ENCODE measurements around the gene PRKCE. TPM values are rescaled to one million over a fixed set of nuclear protein-coding genes. Genes with fewer than 3 reads are reported as not detected.
A peak's percentile ranks its signal among the peaks of the same experiment; 100 is the strongest.

The PRKCE gene
- total and polyA plus RNA-seq, 4 experiments from 2014 or later = 1.8 to 21.7 (median 11.0) TPM

DNA sequence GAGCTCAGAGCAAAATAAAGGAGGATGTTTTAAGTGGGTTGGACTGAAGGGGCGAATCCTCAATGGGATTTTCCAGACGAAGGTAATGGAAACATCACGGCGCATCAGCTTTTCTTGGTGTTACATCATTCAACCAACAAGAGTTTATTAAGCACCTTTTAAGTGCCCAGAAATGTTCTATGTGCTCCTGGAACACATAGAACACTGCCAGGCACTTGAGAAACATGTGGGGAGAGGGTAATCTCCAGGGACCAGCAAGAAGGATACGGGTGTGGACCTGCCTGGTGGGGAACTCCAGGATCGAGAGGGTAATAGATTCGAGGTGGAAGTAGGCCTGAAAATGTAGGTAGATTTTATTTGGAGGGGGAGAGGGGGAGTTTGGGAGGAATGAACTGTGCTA is 168.6 kb downstream of the PRKCE start:
- Histone ChIP-seq H3K9me3 (ENCODE audit: control insufficient read depth in 1 of 2, low read length in 2 of 2) (no peaks in the 10 kb centered on the region), H3K4me3 (ENCODE audit: low read length in 2 of 2) (no peak overlapping the region), H3K27me3 (ENCODE audit: insufficient read depth, low read length) (no peaks in the 10 kb centered on the region), H3K36me3 (ENCODE audit: insufficient read depth, low read length) (no peaks in the 10 kb centered on the region), H3K27ac (ENCODE audit: low read depth, low read length) (no peak overlapping the region), H3K4me1 (ENCODE audit: insufficient read depth, low read length) (no peaks in the 10 kb centered on the region)
- no peak overlapping the region for H3K27ac Mint-ChIP-seq
- H3K4me3 Mint-ChIP-seq = no peak overlapping the region
- no peaks in the 10 kb centered on the region for H3K36me3 Mint-ChIP-seq
- H3K27me3 Mint-ChIP-seq = no peaks in the 10 kb centered on the region
- peaks cover 5 to 15% (median 10%) of the 10 kb centered on the region in 4 donors for H3K4me1 Mint-ChIP-seq
- intact Hi-C loops (cut with micrococcal nuclease) = no loop called here
- no peak for DNase-seq
- H3K9me3 Mint-ChIP-seq = no peaks in the 10 kb centered on the region
- POLR2A ChIA-PET (ENCODE audit: partially characterized antibody) = no interaction called here
- CTCF ChIA-PET (ENCODE audit: partially characterized antibody) = no interaction called here

GRCh38 chr2:45821558-45822271 is 170.2 kb downstream of the PRKCE start:
- no peak overlapping the region for H3K27ac ChIP-seq (ENCODE audit: low read depth, low read length)
- intact Hi-C loops (cut with micrococcal nuclease) = no loop called here
- Mint-ChIP-seq H3K4me3 (no peak overlapping the region), H3K27ac (no peak overlapping the region), H3K9me3 (peaks cover 0 to 2% (median 0%) of the 10 kb centered on the region in 8 donors), H3K4me1 (peaks cover 7 to 18% (median 10%) of the 10 kb centered on the region in 4 donors), H3K36me3 (no peaks in the 10 kb centered on the region), H3K27me3 (no peaks in the 10 kb centered on the region)
- ChIA-PET CTCF (ENCODE audit: partially characterized antibody) (no interaction called here), POLR2A (ENCODE audit: partially characterized antibody) (no interaction called here)
- DNase-seq = no peak
- H3K9me3 ChIP-seq (ENCODE audit: control insufficient read depth in 1 of 2, low read length in 2 of 2) = no peaks in the 10 kb centered on the region
- H3K27me3 ChIP-seq (ENCODE audit: insufficient read depth, low read length) = no peaks in the 10 kb centered on the region
- H3K4me3 ChIP-seq (ENCODE audit: low read length in 2 of 2) = no peak overlapping the region
- H3K4me1 ChIP-seq (ENCODE audit: insufficient read depth, low read length) = no peaks in the 10 kb centered on the region
- H3K36me3 ChIP-seq (ENCODE audit: insufficient read depth, low read length) = no peaks in the 10 kb centered on the region

GRCh38 chr2:45822272-45822630 is 170.8 kb downstream of the PRKCE start:
- no peak overlapping the region for H3K4me3 ChIP-seq (ENCODE audit: low read length in 2 of 2)
- Mint-ChIP-seq H3K4me1 (peaks cover 12 to 18% (median 12%) of the 10 kb centered on the region in 4 donors), H3K36me3 (no peaks in the 10 kb centered on the region), H3K27ac (no peak overlapping the region), H3K4me3 (no peak overlapping the region), H3K9me3 (peaks cover 0 to 7% (median 0%) of the 10 kb centered on the region in 8 donors), H3K27me3 (peaks cover 0 to 1% of the 10 kb centered on the region in 2 donors)
- H3K4me1 ChIP-seq (ENCODE audit: insufficient read depth, low read length) = no peaks in the 10 kb centered on the region
- POLR2A ChIA-PET (ENCODE audit: partially characterized antibody) = no interaction called here
- intact Hi-C loops (cut with micrococcal nuclease) = no loop called here
- H3K27me3 ChIP-seq (ENCODE audit: insufficient read depth, low read length) = no peaks in the 10 kb centered on the region
- CTCF ChIA-PET (ENCODE audit: partially characterized antibody) = no interaction called here
- no peak overlapping the region for H3K27ac ChIP-seq (ENCODE audit: low read depth, low read length)
- H3K9me3 ChIP-seq (ENCODE audit: control insufficient read depth in 1 of 2, low read length in 2 of 2) = no peaks in the 10 kb centered on the region
- no peak for DNase-seq
- H3K36me3 ChIP-seq (ENCODE audit: insufficient read depth, low read length) = no peaks in the 10 kb centered on the region

DNA sequence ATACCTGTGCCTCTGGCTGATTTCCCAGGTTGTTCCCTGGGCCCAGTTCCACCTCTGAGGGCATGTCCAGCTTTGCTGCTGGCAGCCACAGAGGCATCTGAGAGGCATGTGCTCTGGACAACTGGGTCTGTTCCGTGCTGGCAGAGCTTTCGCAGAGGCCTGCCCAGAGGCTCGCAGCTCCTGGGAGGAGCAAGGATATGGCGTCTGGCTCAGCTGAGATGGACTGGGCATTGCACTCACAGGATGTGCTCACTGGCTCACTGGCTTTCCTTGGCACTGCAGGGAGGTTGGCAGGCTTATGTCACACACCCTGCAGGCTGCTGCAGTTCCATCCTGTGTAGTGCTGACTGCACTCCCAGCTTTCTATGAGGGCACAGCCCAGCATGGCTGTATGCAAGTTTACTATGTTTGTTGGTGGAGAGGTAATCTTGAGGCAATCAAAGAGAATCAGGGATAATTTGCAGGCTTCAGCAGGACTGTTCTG is 172.3 kb downstream of the PRKCE start:
- ChIA-PET CTCF (ENCODE audit: partially characterized antibody) (no interaction called here), POLR2A (ENCODE audit: partially characterized antibody) (no interaction called here)
- peaks cover 0 to 1% of the 10 kb centered on the region in 2 donors for H3K27me3 Mint-ChIP-seq
- no peak overlapping the region for H3K4me3 Mint-ChIP-seq
- no peaks in the 10 kb centered on the region for H3K36me3 Mint-ChIP-seq
- no peaks in the 10 kb centered on the region for H3K9me3 ChIP-seq (ENCODE audit: control insufficient read depth in 1 of 2, low read length in 2 of 2)
- no peak overlapping the region for H3K27ac Mint-ChIP-seq
- no peaks in the 10 kb centered on the region for H3K36me3 ChIP-seq (ENCODE audit: insufficient read depth, low read length)
- H3K4me3 ChIP-seq (ENCODE audit: low read length in 2 of 2) = no peak overlapping the region
- peaks cover 0 to 8% (median under 1%) of the 10 kb centered on the region in 8 donors for H3K9me3 Mint-ChIP-seq
- no peaks in the 10 kb centered on the region for H3K4me1 ChIP-seq (ENCODE audit: insufficient read depth, low read length)
- no peak overlapping the region for H3K27ac ChIP-seq (ENCODE audit: low read depth, low read length)
- H3K4me1 Mint-ChIP-seq = peaks cover 12 to 18% (median 13%) of the 10 kb centered on the region in 4 donors
- no peak for DNase-seq
- H3K27me3 ChIP-seq (ENCODE audit: insufficient read depth, low read length) = no peaks in the 10 kb centered on the region
- intact Hi-C loops (cut with micrococcal nuclease) = no loop called here

DNA sequence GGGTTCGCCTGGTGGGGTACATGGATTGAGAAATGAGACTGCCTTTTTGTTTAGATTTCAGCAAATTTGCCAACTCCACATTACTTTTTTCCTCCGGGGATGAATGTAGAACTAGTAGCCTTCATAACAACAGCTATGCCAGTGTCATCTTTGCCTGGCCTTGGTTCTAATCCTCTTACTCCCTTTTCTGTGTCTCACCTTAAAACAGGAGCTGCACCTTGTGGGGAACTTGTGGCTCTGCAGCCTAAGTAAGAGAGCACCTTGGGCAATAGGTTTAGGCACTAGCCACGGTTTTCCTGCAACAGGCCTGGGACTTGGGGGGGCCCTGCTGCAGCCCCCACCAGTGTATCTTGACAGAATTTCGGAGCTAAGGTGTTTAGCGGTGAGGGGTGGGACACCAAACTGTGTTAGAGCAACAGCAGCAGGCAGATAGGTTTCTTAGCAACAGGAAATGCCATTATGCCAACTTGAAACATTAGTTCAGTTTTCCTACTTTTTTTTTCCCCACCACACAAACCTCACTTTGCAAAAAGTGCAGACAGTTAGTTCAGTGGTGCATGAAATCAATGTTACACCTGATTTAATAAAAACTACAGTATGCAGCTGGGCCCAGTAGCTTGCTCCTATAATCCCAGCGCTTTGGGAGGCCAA is 173.7 kb downstream of the PRKCE start:
- H3K27me3 Mint-ChIP-seq = peaks cover 0 to 1% of the 10 kb centered on the region in 2 donors
- intact Hi-C loops (cut with micrococcal nuclease) = no loop called here
- Histone ChIP-seq H3K27ac (ENCODE audit: low read depth, low read length) (no peak overlapping the region), H3K4me3 (ENCODE audit: low read length in 2 of 2) (no peak overlapping the region), H3K27me3 (ENCODE audit: insufficient read depth, low read length) (no peaks in the 10 kb centered on the region), H3K4me1 (ENCODE audit: insufficient read depth, low read length) (no peaks in the 10 kb centered on the region), H3K9me3 (ENCODE audit: control insufficient read depth in 1 of 2, low read length in 2 of 2) (peaks cover 0 to 2% of the 10 kb centered on the region in 2 donors), H3K36me3 (ENCODE audit: insufficient read depth, low read length) (no peaks in the 10 kb centered on the region)
- ChIA-PET CTCF (ENCODE audit: partially characterized antibody) (no interaction called here), POLR2A (ENCODE audit: partially characterized antibody) (no interaction called here)
- peak overlapping the region in 1 of 7 donors; percentile 46 for H3K27ac Mint-ChIP-seq
- H3K4me1 Mint-ChIP-seq = peaks cover 12 to 15% (median 13%) of the 10 kb centered on the region in 4 donors
- H3K36me3 Mint-ChIP-seq = peaks cover under 1 to 2% of the 10 kb centered on the region in 2 donors
- no peak for DNase-seq
- H3K4me3 Mint-ChIP-seq = no peak overlapping the region
- peaks cover 0 to 16% (median 9%) of the 10 kb centered on the region in 8 donors for H3K9me3 Mint-ChIP-seq

DNA sequence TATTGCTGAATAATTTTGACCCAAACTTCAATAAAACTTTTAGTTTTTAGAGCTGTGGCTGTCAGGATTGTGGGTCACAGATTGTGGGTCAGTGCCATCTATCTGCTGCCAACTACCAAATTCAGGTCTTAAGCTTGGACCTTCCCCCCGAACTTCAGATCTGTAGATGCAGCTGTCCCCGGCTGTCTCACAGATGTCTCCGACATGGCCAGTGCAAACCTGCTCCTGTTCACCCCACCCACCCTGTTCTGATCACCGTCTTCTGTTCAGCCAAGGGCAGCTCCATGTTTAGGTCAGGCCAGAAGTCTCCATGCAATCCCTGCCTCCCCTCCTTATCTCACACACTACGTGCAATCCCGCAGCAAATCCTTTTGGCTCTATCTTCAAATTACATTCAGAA is 175.0 kb downstream of the PRKCE start:
- ChIA-PET POLR2A (ENCODE audit: partially characterized antibody) (no interaction called here), CTCF (ENCODE audit: partially characterized antibody) (no interaction called here)
- Histone ChIP-seq H3K27me3 (ENCODE audit: insufficient read depth, low read length) (no peaks in the 10 kb centered on the region), H3K9me3 (ENCODE audit: control insufficient read depth in 1 of 2, low read length in 2 of 2) (peaks cover 0 to 11% of the 10 kb centered on the region in 2 donors), H3K36me3 (ENCODE audit: insufficient read depth, low read length) (no peaks in the 10 kb centered on the region), H3K4me1 (ENCODE audit: insufficient read depth, low read length) (no peaks in the 10 kb centered on the region), H3K4me3 (ENCODE audit: low read length in 2 of 2) (no peak overlapping the region), H3K27ac (ENCODE audit: low read depth, low read length) (no peak overlapping the region)
- intact Hi-C loops (cut with micrococcal nuclease) = no loop called here
- no peak overlapping the region for H3K27ac Mint-ChIP-seq
- peaks cover 3 to 29% (median 22%) of the 10 kb centered on the region in 8 donors for H3K9me3 Mint-ChIP-seq
- DNase-seq = no peak
- H3K36me3 Mint-ChIP-seq = peaks cover 2 to 14% of the 10 kb centered on the region in 2 donors
- peaks cover 11 to 13% (median 12%) of the 10 kb centered on the region in 4 donors for H3K4me1 Mint-ChIP-seq
- peaks cover 0 to 1% of the 10 kb centered on the region in 2 donors for H3K27me3 Mint-ChIP-seq
- H3K4me3 Mint-ChIP-seq = no peak overlapping the region

DNA sequence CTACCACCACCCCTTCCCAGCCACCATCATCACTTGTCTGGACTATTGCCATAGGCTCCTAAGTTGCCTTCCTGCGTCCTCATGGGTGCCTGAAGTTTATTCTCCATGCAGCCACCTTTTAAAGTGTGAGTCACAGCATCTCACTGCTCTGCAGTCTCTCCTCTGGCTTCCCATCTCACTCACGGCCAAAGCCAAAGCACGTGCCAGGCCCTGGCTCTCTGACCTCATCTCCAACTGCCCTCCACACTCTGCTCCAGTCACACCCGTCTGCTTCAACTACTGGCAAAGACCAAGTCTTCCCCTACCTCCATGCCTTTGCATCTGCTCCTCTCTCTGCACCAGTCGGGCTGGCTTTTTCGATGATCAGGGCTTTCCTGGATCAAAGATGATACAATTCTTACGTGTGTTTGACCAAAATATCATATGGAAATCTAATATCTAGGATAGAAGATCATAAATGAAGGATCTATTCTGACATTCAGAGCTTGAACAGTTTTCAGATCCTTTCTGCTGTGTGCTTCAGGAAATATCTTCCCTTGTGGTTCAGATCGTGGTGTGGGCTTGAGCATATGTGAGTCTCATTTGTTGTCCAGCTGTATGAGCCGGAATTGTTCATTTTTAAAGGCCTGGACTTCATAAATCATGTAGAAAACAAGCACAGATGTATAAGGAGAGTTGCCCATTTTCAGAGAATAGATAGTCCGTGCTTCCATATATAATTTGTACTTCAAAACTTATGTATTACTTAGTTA is 175.6 kb downstream of the PRKCE start:
- DNase-seq = no peak
- intact Hi-C loops (cut with micrococcal nuclease) = no loop called here
- CTCF ChIA-PET (ENCODE audit: partially characterized antibody) = no interaction called here
- peak overlapping the region in 1 of 7 donors; percentile 13 for H3K27ac Mint-ChIP-seq
- Histone ChIP-seq H3K27ac (ENCODE audit: low read depth, low read length) (no peak overlapping the region), H3K9me3 (ENCODE audit: control insufficient read depth in 1 of 2, low read length in 2 of 2) (peaks cover 0 to 11% of the 10 kb centered on the region in 2 donors), H3K4me3 (ENCODE audit: low read length in 2 of 2) (no peak overlapping the region), H3K4me1 (ENCODE audit: insufficient read depth, low read length) (no peaks in the 10 kb centered on the region), H3K27me3 (ENCODE audit: insufficient read depth, low read length) (no peaks in the 10 kb centered on the region), H3K36me3 (ENCODE audit: insufficient read depth, low read length) (no peaks in the 10 kb centered on the region)
- H3K4me3 Mint-ChIP-seq = no peak overlapping the region
- POLR2A ChIA-PET (ENCODE audit: partially characterized antibody) = no interaction called here
- peaks cover 2 to 14% of the 10 kb centered on the region in 2 donors for H3K36me3 Mint-ChIP-seq
- peaks cover 0 to 1% of the 10 kb centered on the region in 2 donors for H3K27me3 Mint-ChIP-seq
- peaks cover 9 to 13% (median 11%) of the 10 kb centered on the region in 4 donors for H3K4me1 Mint-ChIP-seq
- peaks cover 3 to 29% (median 22%) of the 10 kb centered on the region in 8 donors for H3K9me3 Mint-ChIP-seq

Data from CD4-positive, alpha-beta memory T cell (primary cell).